Sigmoid colon (tissue), 7 donors: ENCODE measurements around the gene PTPRD. TPM values are rescaled to one million over a fixed set of nuclear protein-coding genes. Genes with fewer than 3 reads are reported as not detected.

Source experiments
- DNase-seq: peaks from one replicate; pipeline ENCODE4 v3.0.0-alpha.2; 2019
- H3K27ac ChIP-seq, 4 donors: fragments of 200-600 bp; sonication (generic); one replicate each; pipeline ENCODE4 v1.5.1; 2016 to 2019; ENCODE audit warnings: mild to moderate bottlenecking in 1 of 4
- H3K27me3 ChIP-seq, 3 donors: fragments of 200-600 bp; sonication (generic); one replicate each; pipeline ENCODE4 v1.5.1; 2019; ENCODE audit warnings: mild to moderate bottlenecking in 1 of 3
- H3K36me3 ChIP-seq, 4 donors: fragments of 200-600 bp; sonication (generic); one replicate each; pipeline ENCODE4 v1.5.1; 2016 to 2019
- H3K4me1 ChIP-seq, 4 donors: fragments of 200-600 bp; sonication (generic); one replicate each; pipeline ENCODE4 v1.5.1; 2017 to 2019
- H3K4me3 ChIP-seq, 4 donors: fragments of 200-600 bp; sonication (generic); one replicate each; pipeline ENCODE4 v1.5.1; 2017 to 2019; ENCODE audit warnings: mild to moderate bottlenecking in 2 of 4, moderate library complexity in 1 of 4
- H3K9me3 ChIP-seq, 4 donors: fragments of 200-600 bp in 3 of 4; sonication (generic) in 3 of 4; one replicate each; pipeline versions ENCODE4 v1.5.1 to v1.6.1; 2013 to 2019
- CTCF ChIP-seq, 4 experiments: fragments of 450-650 bp in 3 of 4; fragments of 200-600 bp in 1 of 4; IDR thresholded peaks; one replicate each; pipeline ENCODE4 v1.5.1; 2016 to 2019; ENCODE audit warnings: antibody characterized with exemption in 4 of 4, mild to moderate bottlenecking in 3 of 4, moderate library complexity in 2 of 4
- EP300 ChIP-seq, 4 donors: sonication (generic); formaldehyde crosslinking; IDR thresholded peaks; one replicate each; pipeline ENCODE4 v1.6.1; 2017; ENCODE audit warnings: antibody characterized with exemption in 4 of 4
- POLR2A ChIP-seq, 2 donors: fragments of 450-650 bp; IDR thresholded peaks; one replicate each; pipeline ENCODE4 v1.6.1; 2016; ENCODE audit warnings: antibody characterized with exemption in 2 of 2, mild to moderate bottlenecking in 2 of 2, moderate library complexity in 2 of 2
- POLR2AphosphoS5 ChIP-seq, 4 donors: sonication (generic); formaldehyde crosslinking; IDR thresholded peaks; one replicate each; pipeline ENCODE4 v1.6.1; 2017; ENCODE audit warnings: antibody characterized with exemption in 4 of 4
- WGBS, 2 donors: extraction: QIAGEN DNeasy Blood & Tissue Kit; methylation state at CpG; one replicate each; pipeline ENCODE4 v1.1.7; 2013; 5-methylcytosine and 5-hydroxymethylcytosine counted together
- intact Hi-C: fragments of 100-400 bp; cut with DNase I; formaldehyde crosslinking; loops from one replicate; pipeline ENCODE4 v1.15.1; 2023
- polyA plus RNA-seq, 3 donors: library from polyadenylated mRNA; stranded (reverse); fragments of 200-250 nt; gene quantifications; one replicate each; pipeline ENCODE4 v1.2.3, GENCODE V29; 2013
- total RNA-seq, 4 donors: library from RNA; depleted of rRNA; stranded (reverse); fragments of >200 nt; gene quantifications; one replicate each; pipeline ENCODE4 v1.1.0, GENCODE V29; 2016
- donor health status: healthy with polysubstance abuse.
- donor health status: Bipolar disorder and iron deficiency.
- donor health status: healthy.

The PTPRD gene
- total and polyA plus RNA-seq, 7 donors, result 1.2 to 18.3 (median 6.3) TPM

GRCh38 chr9:10050016-10050415 is 562.8 kb downstream of the PTPRD start:
- Histone ChIP-seq H3K9me3 (no peaks in the 10 kb centered on the region), H3K27ac (no peak overlapping the region), H3K36me3 (no peaks in the 10 kb centered on the region), H3K4me3 (no peak overlapping the region), H3K27me3 (no peaks in the 10 kb centered on the region), H3K4me1 (no peaks in the 10 kb centered on the region)
- DNase-seq, result no peak
- WGBS, 2 donors, result 82 to 85% methylated on average over 4 of the region's 4 CpGs
- TF ChIP-seq POLR2AphosphoS5 (IDR thresholded peaks at IDR 0.05) (no peak), POLR2A (IDR thresholded peaks at IDR 0.05) (no peak)
- intact Hi-C loops, result no loop called here

- 91 to 94% methylated on average over 3 of the region's 3 CpGs for WGBS, 2 donors
- H3K27ac ChIP-seq, result no peak overlapping the region
- intact Hi-C loops, result no loop called here
- H3K36me3 ChIP-seq, result no peaks in the 10 kb centered on the region
- no peak for TF ChIP-seq CTCF (IDR thresholded peaks at IDR 0.05)
- no peak for TF ChIP-seq EP300 (IDR thresholded peaks at IDR 0.05)
- TF ChIP-seq POLR2AphosphoS5 (IDR thresholded peaks at IDR 0.05), result no peak
- no peak for TF ChIP-seq POLR2A (IDR thresholded peaks at IDR 0.05)
- no peaks in the 10 kb centered on the region for H3K9me3 ChIP-seq
- no peaks in the 10 kb centered on the region for H3K27me3 ChIP-seq
- DNase-seq, result no peak
- no peaks in the 10 kb centered on the region for H3K4me1 ChIP-seq
- H3K4me3 ChIP-seq, result no peak overlapping the region
These were observed 563.8 kb downstream of the PTPRD start for GRCh38 chr9:10048994-10049393.

- Histone ChIP-seq H3K27ac (no peak overlapping the region), H3K4me1 (peaks cover 0 to 12% (median 3%) of the 10 kb centered on the region in 4 donors), H3K9me3 (no peaks in the 10 kb centered on the region), H3K36me3 (no peaks in the 10 kb centered on the region), H3K4me3 (no peak overlapping the region), H3K27me3 (no peaks in the 10 kb centered on the region)
- DNase-seq, result no peak
- no peak for TF ChIP-seq POLR2A (IDR thresholded peaks at IDR 0.05)
- TF ChIP-seq EP300 (IDR thresholded peaks at IDR 0.05), result no peak
- TF ChIP-seq POLR2AphosphoS5 (IDR thresholded peaks at IDR 0.05), result no peak
- no peak for TF ChIP-seq CTCF (IDR thresholded peaks at IDR 0.05)
- intact Hi-C loops, result no loop called here
- 16 to 31% methylated on average over 2 of the region's 2 CpGs for WGBS, 2 donors
These were observed 567.2 kb downstream of the PTPRD start for GRCh38 chr9:10045598-10045997.

GRCh38 chr9:10041726-10042229 is 571.0 kb downstream of the PTPRD start:
- Histone ChIP-seq H3K27ac (no peak overlapping the region), H3K9me3 (no peaks in the 10 kb centered on the region), H3K27me3 (no peaks in the 10 kb centered on the region), H3K4me1 (peaks cover 0 to 12% (median 3%) of the 10 kb centered on the region in 4 donors), H3K36me3 (no peaks in the 10 kb centered on the region), H3K4me3 (no peak overlapping the region)
- WGBS, 2 donors, result 15 to 52% methylated on average over 2 of the region's 2 CpGs
- no peak for DNase-seq
- intact Hi-C loops, result no loop called here
- TF ChIP-seq POLR2A (IDR thresholded peaks at IDR 0.05) (no peak), CTCF (IDR thresholded peaks at IDR 0.05) (no peak), EP300 (IDR thresholded peaks at IDR 0.05) (no peak), POLR2AphosphoS5 (IDR thresholded peaks at IDR 0.05) (no peak)

- H3K36me3 ChIP-seq, result no peaks in the 10 kb centered on the region
- H3K9me3 ChIP-seq, result no peaks in the 10 kb centered on the region
- H3K4me1 ChIP-seq, result no peaks in the 10 kb centered on the region
- TF ChIP-seq EP300 (IDR thresholded peaks at IDR 0.05), result no peak
- TF ChIP-seq CTCF (IDR thresholded peaks at IDR 0.05), result no peak
- TF ChIP-seq POLR2AphosphoS5 (IDR thresholded peaks at IDR 0.05), result no peak
- TF ChIP-seq POLR2A (IDR thresholded peaks at IDR 0.05), result no peak
- no peaks in the 10 kb centered on the region for H3K27me3 ChIP-seq
- no peak for DNase-seq
- H3K4me3 ChIP-seq, result no peak overlapping the region
- no peak overlapping the region for H3K27ac ChIP-seq
- intact Hi-C loops, result no loop called here
- WGBS, 2 donors, result 86 to 87% methylated on average over 2 of the region's 2 CpGs
These were observed 576.7 kb downstream of the PTPRD start for GRCh38 chr9:10036095-10036494.
